NCI-H2029 treated with DMSO at 0.1 percent for 48 hours (cell line): ENCODE data around the gene ZFYVE26.

Experiments used
- DNase-seq: peaks from one replicate; lab custom pipeline; 2025; lab: John Stamatoyannopoulos, UW

Gene ZFYVE26

GRCh38 chr14:67815573-67816225 is 691 bp downstream of the ZFYVE26 start:
- DNase-seq = no peak

DNA sequence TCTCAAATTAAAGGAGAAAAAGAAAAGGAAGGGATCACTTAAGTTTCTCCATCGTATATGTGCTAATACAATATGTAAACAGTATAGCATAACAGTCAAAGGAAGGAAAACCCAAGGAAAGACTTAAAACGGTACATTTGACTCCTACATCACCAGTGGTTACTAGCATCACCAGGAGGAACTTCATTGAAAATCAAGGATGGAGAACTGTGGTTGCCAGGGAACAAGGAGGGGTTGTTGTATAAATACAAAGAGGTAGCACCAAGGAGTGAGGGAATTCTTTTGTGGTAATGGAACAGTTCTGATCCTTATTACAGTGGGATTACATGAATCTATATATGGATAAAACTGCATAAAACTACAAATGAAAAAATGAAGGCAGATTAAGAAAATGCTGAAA is 1.6 kb downstream of the ZFYVE26 start:
- no peak for DNase-seq

- no peak for DNase-seq
Observed at GRCh38 chr14:67806246-67806645, 10.1 kb downstream of the ZFYVE26 start.

GRCh38 chr14:67800743-67801142 is 15.6 kb downstream of the ZFYVE26 start:
- no peak for DNase-seq

DNA sequence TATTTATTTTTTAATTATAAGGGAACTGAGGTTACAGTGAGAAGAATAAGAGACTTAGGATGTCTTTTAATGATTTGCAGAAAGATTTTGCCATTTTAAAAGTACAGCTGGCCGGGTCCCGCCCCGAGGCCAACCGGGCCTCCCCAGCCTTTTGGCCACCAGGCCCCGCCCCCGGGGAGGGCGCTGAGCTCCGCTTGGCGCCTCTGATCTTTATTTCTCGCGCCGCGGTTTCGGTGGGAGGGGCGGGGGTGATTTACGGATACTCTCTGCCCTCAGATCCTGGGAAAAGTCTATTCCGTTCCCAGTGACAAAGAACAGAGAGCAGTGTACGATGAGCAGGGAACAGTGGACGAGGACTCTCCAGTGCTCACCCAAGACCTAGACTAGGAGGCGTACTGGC is 17.7 kb downstream of the ZFYVE26 start:
- DNase-seq = no peak

DNA sequence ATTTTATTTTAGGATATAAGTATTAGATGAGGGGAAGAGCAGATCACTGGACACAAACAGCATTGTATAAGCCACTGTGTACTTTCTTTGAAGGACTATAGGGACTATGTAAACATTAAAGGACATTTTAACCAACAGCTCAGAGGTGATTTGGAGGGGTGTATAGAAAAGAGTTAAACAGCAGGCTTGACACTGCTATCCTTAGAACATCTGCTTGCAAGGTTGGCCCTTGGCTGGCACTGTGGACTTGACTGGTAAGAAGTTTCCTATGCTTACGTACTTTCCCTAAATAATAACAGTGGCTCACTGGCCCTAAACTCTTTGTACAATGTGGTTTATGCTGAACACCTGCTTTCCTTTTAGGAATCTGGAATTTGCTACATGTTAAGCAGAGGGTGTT is 28.7 kb downstream of the ZFYVE26 start:
- no peak for DNase-seq

- DNase-seq = no peak
Observed at GRCh38 chr14:67785270-67786109, 30.9 kb downstream of the ZFYVE26 start.

DNA sequence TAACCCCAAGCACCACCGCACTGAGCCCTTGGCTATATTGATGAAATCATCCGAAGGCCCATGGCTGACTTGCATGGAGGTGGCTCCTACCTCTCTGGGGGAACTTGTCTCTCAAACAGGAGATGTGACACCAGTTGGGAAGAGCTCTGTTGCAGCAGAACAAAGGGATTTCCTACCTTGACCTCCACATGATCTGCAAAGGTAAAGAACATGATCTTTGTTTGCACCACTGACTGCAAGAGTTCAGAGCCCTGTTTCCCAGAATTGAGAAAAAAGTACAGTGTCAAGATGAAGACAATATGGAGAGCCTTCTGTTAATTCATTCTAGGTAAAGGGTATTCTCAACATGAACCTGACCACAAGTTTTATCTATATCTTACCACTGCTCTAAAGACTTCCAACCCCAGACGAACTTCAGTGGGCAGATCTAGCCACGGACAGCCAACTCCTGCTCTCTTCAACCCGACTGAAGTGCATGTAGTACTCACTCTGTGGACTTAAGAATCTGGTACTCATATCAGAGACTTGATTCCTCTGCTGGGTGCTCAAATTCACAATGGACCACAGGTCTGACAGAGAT is 32.1 kb downstream of the ZFYVE26 start:
- no peak for DNase-seq

- DNase-seq = no peak
Observed at GRCh38 chr14:67782090-67782489, 34.3 kb downstream of the ZFYVE26 start.

- no peak for DNase-seq
Observed at GRCh38 chr14:67778792-67779191, 37.6 kb downstream of the ZFYVE26 start.

DNA sequence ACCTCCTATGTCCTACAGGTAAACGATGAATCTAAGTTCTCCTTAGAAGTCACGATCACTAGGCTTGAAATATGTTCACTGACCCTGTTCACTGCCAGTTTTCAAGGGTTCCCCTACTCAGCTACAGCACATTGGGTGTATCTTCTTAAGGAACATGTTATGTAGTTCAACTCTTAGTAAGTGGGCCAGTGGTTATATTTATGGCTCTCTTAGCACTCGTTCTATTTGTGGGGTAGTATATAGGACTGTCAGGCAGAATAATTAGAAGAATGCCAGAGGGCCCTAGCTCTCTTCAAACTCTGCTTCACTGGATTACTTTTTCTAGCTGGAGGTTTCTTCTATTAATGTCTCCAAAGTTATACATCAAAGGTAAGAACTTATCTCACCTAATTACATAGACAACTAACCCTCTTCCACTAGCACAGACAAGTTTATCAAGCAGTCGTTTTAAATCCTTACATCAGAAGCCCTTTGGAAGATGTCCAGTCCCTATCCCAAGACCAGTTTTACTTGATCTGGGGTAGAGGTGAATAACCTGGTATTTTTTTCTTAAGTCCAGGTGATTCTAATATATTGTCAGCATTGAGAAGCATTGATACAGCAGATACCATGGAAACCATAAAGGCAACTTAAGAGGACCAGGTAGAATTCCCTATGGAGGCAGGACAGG is 39.6 kb downstream of the ZFYVE26 start:
- no peak for DNase-seq

DNA sequence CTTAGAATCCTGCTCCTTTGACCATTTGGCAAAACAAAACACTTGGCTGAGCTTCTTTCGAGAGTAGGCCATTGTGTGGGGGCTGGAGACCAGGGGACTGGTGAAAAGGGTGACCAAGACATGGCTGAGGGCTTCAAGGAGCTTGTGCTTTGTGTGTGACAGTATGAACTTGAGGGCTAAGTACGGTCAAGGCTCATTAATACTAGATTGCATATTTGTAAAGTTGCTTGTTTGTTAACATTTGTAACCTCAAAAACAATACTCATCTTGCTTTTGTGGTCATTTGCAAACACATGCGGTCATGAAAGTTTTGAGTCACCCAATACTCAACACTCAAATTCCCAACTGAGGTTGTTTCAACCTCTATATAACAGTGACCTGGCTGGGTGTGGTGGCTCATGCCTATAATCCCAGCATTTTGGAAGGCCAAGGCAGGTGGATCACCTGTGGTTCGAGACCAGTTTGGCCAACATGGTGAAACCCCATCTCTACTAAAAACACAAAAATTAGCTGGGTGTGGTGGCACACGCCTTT is 42.5 kb downstream of the ZFYVE26 start:
- no peak for DNase-seq

DNA sequence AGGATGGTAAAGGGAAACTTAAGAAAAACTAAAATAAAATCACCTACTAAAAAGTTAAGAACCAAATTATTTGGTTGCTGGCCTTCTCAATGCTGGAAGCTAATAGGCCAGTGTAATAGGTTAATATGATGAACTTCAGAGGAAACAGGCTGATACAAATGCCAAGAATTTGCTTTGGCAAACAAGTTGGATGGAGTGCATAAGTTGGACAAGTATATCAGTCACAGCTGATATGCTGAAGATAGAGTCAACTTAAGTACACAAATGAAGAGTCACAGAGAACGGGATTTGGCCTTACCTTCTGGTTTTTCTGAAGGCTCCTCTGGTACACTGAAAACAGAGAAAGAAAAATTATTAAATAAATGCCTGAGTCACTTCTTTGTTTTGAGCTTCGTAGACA is 48.2 kb downstream of the ZFYVE26 start:
- DNase-seq = no peak

- DNase-seq = no peak
Observed at GRCh38 chr14:67766035-67766680, 50.2 kb downstream of the ZFYVE26 start.

- no peak for DNase-seq
Observed at GRCh38 chr14:67765192-67765834, 51.1 kb downstream of the ZFYVE26 start.

DNA sequence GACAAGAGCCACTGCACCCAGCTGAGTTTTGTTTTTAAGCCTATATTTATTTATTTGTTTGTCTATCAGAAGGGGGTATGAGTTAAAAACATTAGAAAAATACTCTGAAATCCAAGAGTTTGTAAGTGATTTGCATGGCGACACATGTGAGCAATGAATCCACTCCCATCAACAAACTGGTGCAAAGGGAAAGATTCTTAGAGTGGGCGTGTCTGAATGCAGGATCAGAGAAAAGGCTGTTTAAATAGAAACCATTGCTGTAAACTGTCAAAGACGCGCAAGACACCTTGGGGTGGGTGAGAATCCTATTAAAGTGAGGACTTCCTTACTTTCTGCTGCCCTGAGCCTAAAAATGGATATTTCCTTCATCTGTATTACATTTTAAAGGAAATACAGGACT is 51.9 kb downstream of the ZFYVE26 start:
- no peak for DNase-seq

DNA sequence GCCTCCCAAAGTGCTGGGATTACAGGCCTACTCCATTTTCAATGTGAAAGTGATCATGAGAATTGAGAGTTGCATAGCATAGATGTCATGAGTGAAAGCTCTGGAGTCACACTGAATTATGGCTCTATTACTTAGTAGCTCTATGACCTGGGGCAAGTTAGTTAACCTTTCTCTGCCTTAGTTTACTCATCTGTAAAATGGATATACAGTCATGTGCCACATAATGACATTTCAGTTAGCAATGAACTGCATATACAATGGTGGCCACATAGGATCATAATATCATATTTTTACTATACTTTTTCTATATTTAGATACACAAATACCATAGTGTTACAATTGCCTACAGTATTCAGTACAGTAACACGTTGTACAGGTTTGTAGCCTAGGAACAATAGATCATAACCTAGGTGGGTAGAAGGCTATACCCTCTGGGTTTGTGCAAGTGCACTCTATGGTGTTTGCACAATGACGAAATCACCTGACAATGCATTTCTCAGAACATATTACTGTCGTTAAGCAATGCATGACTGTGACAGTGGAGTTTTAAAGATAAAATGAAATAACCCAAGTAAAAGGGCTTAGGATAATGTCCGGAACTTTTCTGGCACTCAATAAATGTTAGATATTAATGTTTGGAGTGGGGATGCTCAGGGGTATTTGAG is 53.1 kb downstream of the ZFYVE26 start:
- DNase-seq = peak; percentile 0

DNA sequence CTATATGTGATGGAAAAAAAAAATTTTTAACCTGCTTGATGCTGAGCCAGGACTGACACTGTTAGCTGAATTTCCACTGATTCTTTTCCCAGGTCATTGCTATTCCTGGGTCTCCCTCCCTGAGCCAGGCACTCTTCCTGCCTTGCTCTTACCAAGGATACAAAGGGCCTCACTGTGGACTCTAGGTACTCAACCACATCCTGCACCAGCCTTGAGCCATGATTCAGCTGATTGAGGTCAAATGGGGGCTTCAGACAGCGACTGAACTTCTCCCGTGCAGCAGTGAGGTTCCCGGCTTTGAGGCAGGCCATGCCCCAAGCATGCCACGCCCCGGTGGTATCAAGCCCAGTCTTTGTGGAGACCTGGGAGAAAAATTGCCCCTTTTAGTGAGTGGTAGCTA is 54.3 kb downstream of the ZFYVE26 start:
- no peak for DNase-seq

- DNase-seq = no peak
Observed at GRCh38 chr14:67759916-67760315, 56.5 kb downstream of the ZFYVE26 start.

DNA sequence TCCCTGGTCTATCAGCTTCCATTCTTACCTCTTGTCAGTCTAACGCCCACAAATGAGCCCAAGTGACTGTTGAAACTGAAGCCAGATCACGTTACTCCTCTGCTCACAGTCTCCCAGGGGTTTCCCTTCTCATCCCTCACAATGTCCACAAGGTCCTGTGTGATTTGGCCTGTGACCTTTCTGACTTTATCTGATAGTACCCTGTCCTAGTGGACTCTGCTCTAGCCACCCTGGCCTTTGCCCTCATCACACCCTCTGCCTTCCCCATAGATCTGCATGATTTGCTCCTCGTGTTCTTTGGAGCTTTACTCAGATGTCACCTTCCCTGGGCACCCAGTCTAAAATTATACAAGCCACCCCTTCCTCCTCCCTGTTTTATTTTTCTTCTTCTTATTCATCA is 59.2 kb downstream of the ZFYVE26 start:
- DNase-seq = no peak

DNA sequence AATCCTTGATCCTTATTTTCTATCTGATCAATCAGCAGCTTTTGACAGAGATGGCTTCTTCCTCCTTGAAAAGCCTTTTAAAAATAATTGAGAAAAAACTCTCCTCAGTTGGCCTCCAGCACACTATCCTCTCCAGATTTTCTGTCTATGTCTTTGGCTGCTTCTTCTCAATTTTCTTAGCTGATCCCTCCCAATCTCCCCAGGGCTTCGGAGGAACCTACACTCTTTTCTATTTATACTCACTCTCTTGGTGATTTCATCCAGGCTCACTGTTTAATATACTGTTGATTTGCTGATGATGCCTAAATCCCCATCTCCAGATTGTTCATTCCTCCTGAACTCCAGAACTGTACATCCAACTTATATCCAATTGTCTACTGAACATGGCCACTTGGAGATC is 59.9 kb downstream of the ZFYVE26 start:
- DNase-seq = no peak
